ENCODE data around the gene MANBA.
A peak's percentile ranks its signal among the peaks of the same experiment; 100 is the strongest.

MANBA gene

DNA sequence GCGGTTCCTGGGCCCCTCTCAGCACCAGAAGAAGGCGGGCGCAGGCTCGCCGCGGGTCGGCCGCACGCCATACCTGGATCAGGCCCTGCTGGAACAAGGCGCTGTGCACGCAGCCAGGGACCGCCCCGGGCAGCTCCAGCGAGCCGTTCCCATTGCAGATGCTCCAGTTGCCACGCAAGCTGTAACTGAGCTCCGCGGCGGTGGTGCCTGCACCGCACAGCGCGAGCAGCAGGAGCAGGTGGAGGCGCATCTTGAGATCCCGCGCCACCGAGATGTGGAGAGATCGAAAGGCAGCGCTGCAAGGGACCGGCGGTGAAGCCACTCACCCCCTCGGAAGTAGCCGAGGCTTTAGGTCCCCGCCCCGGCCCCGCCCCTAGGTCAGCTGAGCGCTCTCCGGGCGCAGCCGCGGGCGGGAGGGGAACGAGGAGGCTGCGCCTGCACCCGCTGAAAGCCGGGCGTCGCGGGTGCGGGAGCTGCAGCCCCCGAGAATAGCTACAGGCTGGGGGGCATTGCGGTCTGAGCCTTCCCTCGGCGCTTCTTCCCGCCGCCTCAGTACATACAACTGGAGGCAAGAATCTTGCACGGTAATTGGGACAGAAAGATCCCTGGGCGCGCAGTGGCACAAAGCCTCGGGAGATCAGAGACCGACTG is at the start of gene MANBA:
TSS of gene MANBA (minus strand) at position 324 of the 651 bp plus-strand sequence. CDS start at position 250, 74 bp downstream.
- DNase-seq (ENCODE audit: low read depth, low spot score), result peak; percentile 17

DNA sequence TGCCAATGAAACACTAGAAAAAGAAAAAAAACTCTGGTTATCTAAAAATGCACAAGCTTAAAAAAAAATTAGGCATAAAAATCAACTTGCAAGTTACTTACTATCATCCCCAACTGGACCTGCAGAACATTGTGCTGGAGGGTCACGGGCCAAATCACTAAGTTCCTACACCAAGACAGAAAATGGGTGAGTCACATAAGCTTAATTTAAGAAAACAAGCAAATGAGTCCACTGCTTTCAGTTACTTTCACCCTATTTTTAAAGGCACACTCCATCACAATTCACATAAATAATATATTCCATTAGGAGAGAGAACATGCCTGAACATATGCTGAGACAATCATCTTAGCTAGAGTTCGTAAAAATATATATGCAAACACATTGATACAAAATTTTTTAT is 48.9 kb upstream of the MANBA start:
- DNase-seq (ENCODE audit: low read depth, low spot score), result no peak

DNA sequence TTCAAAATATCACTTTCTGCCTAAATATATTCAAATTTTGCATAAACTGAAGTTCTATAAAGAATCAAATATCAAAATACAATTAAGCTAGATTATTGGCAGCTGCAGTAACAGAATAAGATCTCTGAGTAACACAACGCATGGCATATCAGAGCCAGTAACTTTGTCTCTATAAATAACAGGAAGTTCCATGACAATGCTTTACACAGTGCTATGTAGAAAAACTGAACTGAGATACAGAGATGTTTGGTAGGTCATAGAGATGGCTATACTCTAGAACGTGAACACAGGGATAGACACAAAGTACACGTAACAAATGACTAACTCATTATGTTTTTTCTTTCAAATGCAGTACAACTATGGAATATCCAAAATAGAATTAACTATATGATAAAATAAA is 48.4 kb upstream of the MANBA start:
- no peak for DNase-seq (ENCODE audit: low read depth, low spot score)

DNA sequence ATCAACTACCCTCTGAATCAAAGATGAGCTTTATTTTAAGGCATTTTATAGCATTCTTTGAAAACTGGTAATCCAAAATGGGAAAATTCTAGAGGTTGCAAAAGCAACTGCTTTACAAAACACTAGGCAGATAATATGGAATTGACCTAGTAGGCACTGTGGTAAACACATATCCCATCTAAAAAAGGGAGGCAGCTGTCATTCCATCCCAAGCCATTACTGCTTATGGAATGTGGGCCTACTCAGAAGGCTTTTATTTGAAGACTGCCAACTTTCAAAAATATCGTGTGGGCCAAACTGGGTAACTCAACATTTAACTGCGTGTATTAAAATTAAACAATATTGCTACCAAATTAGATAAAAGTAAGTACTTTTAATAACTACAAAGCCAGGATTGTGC is 47.2 kb upstream of the MANBA start:
- no peak for DNase-seq (ENCODE audit: low read depth, low spot score)

DNA sequence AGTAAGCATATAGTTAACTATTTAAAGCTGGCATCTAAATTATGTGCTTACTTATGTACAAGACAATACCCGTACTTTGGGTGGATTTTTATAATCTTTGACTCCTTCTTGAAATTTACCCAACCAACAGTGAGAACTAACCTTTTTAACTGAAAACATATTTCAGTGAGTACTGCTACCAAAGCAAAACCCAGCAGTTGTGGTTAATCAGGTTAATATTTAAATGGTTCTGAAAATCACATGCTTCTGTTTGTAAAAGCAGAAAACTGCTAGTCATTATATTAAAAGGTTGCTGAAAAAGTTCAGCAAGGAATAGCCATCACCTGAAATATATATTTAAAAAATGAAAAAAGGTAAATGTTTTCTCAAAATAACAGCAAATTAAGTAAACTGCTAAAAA is 46.6 kb upstream of the MANBA start:
- no peak for DNase-seq (ENCODE audit: low read depth, low spot score)

DNA sequence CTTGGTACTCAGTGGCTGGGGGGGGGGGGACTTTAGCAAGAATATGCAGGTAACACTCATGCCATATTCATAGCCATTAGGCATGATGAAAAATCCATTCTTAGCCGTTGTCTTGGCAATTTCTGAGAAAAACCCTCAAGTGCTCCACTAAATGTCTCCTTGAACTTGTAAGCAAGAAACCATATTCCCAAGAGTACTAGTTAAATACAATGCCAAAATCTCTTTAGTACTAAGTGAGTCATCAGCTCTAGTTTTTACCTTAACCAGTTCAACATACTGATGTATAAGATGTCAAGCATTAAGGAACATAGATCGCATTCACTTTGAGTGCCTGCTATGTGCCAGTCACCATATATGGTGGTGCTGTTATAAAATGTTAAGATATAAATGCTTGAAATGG is 39.0 kb upstream of the MANBA start:
- DNase-seq (ENCODE audit: low read depth, low spot score), result no peak

DNA sequence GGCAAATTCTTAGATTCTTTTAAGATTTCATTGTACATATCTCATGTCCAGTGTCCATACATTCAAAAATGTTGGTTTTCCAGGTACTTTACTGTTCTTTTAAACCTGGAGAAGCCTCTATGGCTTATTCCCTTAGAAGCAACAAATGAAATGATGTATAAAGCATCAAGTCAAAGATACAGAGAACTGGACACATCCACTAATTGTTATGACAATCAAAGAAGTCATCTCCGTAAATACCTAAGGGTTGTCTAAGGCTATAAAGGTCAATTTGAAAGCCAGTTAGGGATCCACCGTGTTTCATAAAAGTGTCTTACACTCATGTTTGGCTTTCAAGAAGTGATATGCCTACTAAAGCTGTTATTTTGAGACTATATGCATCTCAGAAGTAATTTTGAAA is 34.2 kb upstream of the MANBA start:
- DNase-seq (ENCODE audit: low read depth, low spot score), result no peak

DNA sequence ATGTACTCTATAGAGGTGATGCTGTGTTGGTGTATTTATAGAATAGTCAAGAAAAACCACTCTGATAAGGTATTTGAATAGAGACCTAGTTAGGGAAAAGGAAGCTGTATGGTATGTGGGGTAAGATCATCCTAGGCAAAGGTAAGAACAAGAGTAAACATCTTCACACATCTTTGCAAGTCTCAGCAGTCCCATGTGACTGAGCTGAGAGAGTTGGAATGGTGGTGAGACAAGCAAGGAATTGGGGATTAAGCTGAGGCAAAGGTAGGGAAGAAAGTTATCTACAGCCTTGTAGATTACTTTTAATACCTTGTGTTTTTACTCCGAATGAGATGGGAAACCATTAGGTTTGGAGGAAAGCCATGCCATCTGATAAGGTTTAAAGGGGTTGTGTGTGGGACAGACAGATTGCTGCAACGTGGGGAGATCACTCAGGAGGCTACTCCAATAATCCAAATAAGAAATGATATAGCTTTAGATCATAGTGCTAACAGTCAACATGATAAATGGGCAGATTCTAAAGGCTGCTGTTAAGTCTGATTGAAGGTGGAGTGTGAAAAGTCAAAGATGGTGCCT is 31.7 kb upstream of the MANBA start:
- no peak for DNase-seq (ENCODE audit: low read depth, low spot score)

DNA sequence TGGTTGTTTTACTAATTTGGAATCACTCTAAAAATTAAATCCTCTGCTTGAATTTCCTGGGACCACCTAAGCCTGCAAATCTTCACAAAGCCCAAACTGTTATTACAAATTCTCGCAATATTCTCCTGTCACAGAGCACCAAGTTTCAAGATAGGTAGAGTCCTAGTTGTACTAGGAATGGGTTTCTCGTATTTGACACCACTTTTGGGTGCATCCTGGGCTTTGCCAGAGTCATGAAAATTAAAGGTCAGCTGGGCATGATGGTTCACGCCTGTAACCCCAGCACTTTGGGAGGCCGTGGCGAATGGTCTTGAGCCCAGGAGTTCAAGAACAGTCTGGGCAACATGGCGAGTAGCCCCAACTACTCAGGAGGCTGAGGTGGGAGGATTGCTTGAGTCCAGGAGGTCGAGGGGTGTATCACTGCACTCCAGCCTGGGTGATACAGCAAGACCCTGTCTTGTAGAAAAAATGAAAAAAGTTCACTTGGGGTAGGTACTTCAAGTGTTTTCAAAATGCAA is 30.6 kb upstream of the MANBA start:
- no peak for DNase-seq (ENCODE audit: low read depth, low spot score)

DNA sequence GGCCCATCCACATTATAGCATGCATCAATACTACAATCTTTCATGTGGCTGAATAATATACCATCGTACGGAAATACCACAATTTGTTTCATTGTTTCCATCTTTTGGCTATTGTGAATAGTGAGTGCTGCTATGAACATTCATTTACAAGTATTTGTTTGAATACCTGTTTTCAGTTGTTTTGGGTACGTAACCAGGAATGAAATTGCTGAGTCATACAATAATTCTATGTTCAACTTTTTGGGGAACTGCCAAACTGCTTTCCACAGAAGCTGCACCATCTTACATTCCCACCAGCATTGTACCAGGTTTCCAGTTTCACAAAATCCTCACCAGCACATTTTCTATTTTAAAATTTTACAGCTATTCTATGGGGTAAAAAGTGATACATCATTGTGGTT is 28.5 kb upstream of the MANBA start:
- peak; percentile 17 for DNase-seq (ENCODE audit: low read depth, low spot score)

DNA sequence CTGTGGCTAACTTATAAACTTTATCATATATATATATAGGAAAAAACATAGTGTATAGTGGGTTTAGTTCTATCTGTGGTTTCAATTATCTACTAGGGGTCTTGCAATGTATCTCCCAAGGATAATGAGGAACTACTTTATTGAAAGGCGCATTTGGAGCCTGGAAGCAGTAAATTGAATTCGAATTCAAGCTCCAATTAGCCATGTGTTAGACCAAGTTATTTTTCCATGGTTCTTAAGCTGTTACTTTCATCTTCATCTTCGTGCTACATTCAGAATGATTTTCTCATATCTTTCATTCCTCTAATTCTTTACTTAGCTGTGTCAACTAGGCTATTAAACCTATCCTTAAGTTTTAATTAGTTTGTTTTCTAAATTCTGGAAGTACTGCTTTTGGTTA is 27.2 kb upstream of the MANBA start:
- no peak for DNase-seq (ENCODE audit: low read depth, low spot score)

DNA sequence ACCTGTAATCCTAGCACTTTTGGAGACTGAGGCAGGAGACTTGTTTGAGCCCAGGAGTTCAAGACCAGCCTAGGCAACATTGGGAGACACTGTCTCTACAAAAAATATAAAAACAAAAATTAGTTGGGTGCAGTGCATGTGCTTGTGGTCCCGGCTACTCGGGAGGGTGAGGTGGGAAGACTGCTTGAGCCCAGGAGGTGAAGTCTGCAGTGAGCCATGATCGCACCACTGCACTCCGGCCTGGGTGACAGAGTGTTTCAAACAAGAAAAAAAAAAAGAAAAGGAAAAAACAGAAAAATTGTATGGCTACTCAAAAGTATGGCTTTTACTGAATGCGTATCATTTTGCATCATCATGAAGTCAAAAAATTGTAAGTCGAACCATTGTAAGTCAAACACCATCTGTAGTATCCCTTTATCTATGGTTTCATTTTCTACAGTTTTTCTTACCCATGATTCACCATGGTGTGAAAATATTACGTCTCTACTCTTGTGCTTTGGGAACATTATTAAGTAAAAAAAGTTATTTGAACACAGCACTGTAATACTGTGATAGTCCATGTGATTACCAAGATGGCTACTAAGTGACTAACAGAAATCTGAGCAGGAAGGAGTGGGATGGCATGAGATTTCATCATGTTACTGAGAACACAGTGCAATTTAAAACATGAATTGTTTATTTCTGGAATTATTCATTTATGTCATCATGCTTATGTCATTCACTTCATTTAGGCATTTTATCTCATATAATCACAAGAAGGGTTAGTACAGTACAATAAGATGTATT is 26.5 kb upstream of the MANBA start:
- DNase-seq (ENCODE audit: low read depth, low spot score), result no peak

DNA sequence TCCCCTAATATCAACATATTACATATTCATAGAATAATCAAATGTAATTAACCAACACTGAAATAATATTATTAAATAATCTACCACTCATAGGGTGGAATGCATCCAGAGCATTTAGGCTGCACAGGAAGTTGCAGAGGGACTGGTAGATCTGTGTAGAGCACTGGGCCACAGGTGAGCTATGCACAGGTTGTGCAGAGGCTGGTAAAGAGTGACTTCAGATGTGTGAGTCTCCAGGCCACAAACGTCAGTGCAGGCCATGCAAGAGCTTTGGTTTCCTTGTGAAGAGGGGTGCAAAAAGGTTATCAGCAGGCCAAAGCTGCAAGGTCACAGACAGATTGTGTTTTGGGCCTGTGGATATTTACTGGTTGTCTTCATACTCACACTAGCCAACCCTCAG is 25.5 kb upstream of the MANBA start:
- no peak for DNase-seq (ENCODE audit: low read depth, low spot score)

DNA sequence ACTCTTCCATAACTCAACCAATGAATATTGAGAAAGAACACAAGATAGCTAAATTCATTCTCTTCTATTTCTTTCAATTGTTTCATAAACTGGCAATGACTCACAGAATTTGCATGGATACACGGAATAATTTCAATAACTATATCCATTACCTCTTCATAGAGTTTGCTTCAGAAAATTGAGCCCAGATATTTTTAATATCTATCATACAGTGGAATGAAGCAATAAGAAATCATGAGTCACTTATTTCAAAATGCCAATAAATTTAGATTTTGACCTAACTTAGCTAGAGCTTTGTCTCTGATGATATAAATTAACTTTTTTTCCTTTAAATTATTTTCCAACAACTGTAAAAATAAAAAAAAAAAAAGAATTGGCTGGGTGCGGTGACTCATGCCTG is 22.2 kb upstream of the MANBA start:
- DNase-seq (ENCODE audit: low read depth, low spot score), result no peak

DNA sequence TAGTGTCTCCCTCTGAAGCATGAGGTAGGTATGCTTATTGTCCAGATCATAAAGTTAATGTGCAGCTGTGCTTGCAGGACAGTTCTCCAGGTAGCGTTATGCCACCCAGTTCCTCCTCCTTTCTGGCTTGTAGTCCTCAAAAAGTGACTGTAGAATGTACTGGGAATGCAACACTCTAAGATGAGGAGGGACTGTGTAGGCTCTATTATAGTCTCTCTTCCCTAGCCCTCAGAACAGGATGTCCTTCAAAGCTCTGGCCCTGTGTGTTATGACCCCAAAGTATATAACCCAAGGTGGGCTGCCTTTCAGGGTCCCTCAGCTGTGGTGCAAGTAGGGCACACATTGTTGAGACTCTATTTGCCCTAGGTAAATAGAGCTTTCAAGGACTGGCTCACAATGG is 20.8 kb upstream of the MANBA start:
- DNase-seq (ENCODE audit: low read depth, low spot score), result no peak

DNA sequence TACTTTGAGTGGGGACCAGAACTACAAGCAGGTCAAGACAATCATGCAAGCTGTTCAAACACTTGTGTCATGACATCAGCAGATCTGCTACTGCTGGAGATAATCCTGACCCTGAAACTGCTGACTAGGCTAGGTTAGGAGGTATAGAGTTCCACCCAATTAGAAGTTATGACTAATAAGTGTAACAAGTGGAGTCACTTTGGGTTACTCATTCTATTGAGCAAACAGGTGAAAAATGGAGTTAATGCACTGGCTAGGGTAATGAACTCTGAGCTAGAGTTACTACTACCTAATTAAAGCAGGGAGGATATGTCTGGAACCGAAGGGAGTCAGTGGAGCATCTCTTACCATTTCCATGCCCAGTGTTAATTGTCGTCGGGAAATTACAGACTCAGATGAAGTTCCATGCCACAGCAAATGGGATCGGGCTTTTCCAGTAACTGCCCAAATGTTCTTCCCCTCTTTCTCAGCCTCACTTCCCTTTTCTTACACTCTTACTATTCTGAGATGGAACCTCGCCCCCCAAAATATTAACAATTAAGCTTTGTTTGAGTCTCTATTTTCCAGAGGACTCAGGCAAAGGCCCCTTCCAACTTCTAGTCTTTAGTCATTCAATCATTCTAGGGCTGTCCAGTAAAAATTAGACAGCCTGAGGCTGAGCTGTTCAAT is 19.8 kb upstream of the MANBA start:
- DNase-seq (ENCODE audit: low read depth, low spot score), result no peak

DNA sequence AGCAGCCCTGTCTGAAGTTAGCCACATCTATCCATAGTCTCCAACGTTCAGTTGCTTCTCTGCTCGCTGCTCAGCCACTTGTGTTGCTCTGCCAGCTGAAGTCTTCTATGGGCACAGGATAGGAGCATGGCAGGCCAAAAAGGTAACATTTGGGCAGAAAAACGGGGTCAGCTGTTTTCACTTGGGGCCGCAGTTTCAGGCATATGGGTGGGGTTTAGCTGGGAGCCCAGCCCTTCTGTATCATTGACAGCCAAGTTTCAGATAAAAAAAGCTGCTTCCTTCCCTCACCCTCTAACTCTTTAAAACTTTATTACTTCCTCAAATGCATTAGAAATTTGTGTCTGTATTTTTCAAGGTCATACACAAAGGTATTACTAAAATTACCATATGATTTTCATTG is 18.4 kb upstream of the MANBA start:
- no peak for DNase-seq (ENCODE audit: low read depth, low spot score)

DNA sequence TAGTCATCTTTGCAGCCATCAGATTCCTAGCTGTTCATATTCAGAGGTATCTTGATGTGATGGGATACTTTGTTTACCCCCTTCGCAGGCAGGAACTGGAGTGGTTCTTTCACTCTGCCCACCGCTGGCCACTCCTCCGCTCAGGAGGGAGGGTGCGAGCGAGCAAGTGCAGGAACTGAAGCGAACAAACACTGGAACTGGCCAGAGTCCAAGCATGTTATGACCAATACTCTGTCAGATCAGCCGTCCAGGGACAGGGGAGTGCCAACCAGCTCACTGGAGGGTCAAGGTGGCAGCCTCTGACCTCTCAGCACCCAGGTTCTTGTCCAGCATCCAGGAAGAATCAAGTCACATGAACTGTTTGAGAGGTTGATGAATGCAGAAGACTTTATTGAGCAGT is 18.0 kb upstream of the MANBA start:
- no peak for DNase-seq (ENCODE audit: low read depth, low spot score)

DNA sequence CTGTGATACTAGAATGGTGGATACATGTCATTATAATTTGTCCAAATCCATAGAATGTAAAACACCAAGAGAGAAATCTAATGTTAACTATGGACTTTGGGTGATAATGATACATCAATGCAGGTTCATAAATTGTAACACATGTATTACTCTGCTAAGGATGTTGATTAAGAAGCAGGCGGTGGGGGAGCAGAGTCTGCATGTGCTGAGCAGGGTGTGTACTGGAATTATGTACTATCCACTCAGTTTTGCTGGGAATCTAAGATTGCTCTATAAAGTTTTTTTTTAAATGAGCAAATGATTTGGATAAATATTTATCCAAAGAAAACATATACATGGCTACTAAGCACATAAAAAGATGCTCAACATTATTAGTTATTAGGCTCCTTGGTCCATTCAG is 15.0 kb upstream of the MANBA start:
- DNase-seq (ENCODE audit: low read depth, low spot score), result no peak

DNA sequence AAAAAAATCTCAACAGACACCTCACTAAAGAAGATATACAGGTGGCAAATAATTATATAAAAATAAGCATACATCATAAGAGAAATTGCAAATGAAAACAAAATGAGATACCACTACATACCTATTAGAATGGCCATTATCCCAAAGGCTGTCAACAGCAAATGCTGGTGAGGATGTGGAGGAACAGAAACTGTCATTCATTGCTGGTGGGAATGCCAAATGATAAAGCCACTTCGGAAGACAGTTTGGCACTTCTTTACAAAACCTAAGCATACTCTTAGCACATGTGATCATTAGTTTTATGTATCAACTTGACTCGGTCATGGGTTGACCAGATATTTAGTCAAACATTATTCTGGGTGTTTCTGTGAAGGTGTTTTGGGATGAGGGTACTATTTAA is 13.5 kb upstream of the MANBA start:
- no peak for DNase-seq (ENCODE audit: low read depth, low spot score)

DNA sequence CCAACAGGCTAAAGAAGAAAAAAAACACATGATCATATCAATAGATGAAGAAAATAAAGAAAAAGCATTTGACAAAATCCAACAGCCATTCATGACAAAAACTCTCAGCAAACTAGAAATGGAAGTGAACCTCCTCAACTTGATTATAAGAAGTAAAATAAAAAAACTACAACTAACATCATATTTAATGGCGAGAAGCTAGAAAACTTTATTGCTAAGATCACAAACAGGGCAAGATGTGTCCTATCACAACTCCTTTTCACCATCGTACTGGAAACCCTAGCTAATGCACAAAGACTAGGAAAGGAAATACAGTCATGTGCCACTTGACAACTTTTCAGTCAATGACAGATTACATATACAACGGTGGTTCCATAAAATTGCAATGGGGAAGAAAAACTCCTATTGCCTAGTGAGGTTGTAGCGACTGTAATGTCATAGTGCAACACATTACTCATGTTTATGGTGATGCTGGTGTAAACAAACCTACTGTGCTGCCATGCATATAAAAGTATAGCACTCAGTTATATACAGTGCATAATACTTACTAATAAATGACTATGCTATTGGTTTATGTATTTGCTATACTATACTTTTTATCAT is 12.1 kb upstream of the MANBA start:
- DNase-seq (ENCODE audit: low read depth, low spot score), result no peak

DNA sequence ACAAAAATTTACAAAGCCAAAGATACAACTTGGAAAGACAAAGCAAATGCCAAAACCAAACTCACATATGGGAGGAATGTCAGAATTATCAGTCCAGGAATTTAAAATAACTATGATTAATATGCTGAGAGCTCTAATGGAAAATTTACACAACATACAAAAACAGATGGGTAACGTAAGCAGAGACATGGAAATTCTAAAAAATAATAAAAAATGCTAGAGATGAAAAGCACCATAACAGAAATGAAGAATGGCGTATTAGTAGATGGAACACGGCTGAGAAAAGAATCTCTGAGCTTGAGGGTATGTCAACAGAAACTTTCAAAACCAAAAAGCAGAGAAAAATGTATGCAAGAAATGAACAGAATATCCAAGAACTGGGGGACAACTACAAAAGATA is 4.1 kb upstream of the MANBA start:
- DNase-seq (ENCODE audit: low read depth, low spot score), result no peak

Measured in smooth muscle cell of the brain vasculature (primary cell).